Kidney epithelial cell (primary cell): ENCODE results near the gene KRT80. TPM values are rescaled to one million over a fixed set of nuclear protein-coding genes. Genes with fewer than 3 reads are reported as not detected.

ENCODE experiments used
- DNase-seq: peaks from one replicate; pipeline ENCODE4 v3.0.0-alpha.2; 2010; ENCODE audit warnings: low read depth
- H3K27me3 ChIP-seq: 2 replicates; pipeline ENCODE4 v1.6.0; 2011; ENCODE audit warnings: low read length; ENCODE audit not compliant: control insufficient read depth, insufficient read depth
- H3K36me3 ChIP-seq: 2 replicates; pipeline ENCODE4 v1.5.1; 2011; ENCODE audit warnings: low read length; ENCODE audit not compliant: control insufficient read depth, insufficient read depth
- H3K4me3 ChIP-seq: 2 replicates; pipeline ENCODE4 v1.5.1; 2011; ENCODE audit warnings: low read depth, mild to moderate bottlenecking, control low read depth, low read length
- total RNA-seq: library from RNA; depleted of rRNA; stranded (reverse); fragments of >200 nt; gene quantifications from 2 replicates; pipeline ENCODE4 v1.2.3, GENCODE V29; 2015
- TF ChIP-seq, protein P1 (sequence below): IDR thresholded peaks from 2 replicates; pipeline ENCODE4 v1.5.1; 2011; ENCODE audit warnings: mild to moderate bottlenecking, moderate library complexity, low read length, control low read depth, inconsistent platforms; ENCODE audit not compliant: insufficient read depth, poor library complexity, severe bottlenecking

The KRT80 gene
- total RNA-seq, 1 donor from 2014 or later = 19.4 TPM

DNA sequence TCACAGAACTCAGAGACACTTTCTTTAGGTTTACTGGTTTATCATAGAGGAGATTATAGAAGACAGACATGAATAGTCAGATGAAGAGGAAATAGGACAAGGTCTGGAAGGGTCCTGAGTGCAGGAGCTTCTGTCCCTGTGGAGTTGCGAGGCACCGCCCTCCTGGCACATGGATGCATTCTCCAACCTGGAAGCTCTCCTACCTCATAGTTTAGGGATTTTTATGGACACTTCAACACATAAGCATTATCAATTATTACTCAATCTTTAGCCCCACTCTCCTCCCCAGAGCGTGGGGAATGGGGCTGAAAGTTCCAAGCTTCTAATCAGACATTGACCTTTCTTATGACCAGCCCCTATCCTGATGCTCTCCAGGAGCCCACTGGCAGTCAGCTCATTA is 28.7 kb upstream of the KRT80 start:
- Histone ChIP-seq H3K36me3 (no peaks in the 10 kb centered on the region), H3K4me3 (no peak overlapping the region), H3K27me3 (no peaks in the 10 kb centered on the region)
- TF ChIP-seq, protein P1, sequence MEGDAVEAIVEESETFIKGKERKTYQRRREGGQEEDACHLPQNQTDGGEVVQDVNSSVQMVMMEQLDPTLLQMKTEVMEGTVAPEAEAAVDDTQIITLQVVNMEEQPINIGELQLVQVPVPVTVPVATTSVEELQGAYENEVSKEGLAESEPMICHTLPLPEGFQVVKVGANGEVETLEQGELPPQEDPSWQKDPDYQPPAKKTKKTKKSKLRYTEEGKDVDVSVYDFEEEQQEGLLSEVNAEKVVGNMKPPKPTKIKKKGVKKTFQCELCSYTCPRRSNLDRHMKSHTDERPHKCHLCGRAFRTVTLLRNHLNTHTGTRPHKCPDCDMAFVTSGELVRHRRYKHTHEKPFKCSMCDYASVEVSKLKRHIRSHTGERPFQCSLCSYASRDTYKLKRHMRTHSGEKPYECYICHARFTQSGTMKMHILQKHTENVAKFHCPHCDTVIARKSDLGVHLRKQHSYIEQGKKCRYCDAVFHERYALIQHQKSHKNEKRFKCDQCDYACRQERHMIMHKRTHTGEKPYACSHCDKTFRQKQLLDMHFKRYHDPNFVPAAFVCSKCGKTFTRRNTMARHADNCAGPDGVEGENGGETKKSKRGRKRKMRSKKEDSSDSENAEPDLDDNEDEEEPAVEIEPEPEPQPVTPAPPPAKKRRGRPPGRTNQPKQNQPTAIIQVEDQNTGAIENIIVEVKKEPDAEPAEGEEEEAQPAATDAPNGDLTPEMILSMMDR = no peak
- no peak for DNase-seq

DNA sequence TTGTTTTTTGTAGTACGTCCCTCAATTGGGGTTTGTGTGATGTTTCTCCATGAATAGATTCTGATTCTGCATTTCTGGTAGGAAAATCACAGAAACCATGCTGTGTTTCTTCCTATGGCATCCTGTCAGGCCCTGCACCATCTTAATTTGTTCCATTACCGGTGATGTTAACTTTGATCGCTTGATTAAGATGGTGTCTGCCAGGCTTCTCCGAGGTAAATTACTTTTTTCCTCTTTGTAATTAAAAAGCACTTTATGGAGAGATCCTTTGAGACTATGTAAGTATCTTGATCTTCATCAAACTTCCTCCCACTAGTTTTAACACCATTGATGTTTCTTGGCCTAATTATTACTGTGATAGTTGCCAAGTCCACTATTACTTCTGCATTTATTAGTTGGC is 26.2 kb upstream of the KRT80 start:
- no peaks in the 10 kb centered on the region for H3K36me3 ChIP-seq
- no peaks in the 10 kb centered on the region for H3K27me3 ChIP-seq
- no peak for DNase-seq
- TF ChIP-seq, protein P1 = no peak
- no peak overlapping the region for H3K4me3 ChIP-seq

DNA sequence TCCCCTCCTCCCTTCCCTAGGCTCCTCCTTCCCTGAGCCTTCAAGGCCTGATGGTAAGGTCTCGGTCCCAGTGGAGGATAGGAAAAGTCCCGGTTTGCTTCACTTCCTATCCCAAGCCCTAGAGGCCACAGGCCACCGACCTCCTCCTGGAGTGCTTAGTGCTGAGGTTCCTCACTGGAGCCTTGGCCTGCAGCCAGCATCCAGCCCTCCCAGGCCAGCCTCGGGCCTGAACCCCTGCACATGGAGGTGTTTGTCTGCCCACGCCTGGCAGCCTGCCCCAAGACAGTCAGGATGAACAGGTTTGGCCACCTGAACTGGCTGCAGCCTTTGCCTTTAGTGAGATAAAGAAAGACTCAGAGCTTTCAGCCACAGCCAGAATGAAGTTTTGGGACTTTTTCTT is 25.4 kb upstream of the KRT80 start:
- H3K4me3 ChIP-seq = no peak overlapping the region
- TF ChIP-seq, protein P1 = no peak
- DNase-seq = no peak
- H3K36me3 ChIP-seq = no peaks in the 10 kb centered on the region
- no peaks in the 10 kb centered on the region for H3K27me3 ChIP-seq

DNA sequence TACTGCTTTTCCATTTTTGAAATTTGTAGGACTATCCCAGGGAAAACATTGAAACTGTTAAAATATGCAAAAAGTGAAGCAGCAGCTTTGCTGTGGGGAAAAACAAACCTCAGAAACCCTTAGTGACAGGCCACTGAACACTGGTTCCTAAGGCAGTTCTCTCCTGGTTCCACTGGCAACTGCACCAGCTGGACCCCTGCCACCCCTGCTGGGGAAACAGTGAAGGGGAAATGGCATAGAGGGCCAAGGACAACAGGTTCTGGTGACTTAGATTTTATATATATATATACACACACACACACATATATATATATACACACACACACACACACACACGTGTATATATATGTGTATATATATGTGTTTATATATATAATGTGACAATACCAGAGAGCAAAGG is 25.0 kb upstream of the KRT80 start:
- DNase-seq = no peak
- no peak overlapping the region for H3K4me3 ChIP-seq
- H3K27me3 ChIP-seq = no peaks in the 10 kb centered on the region
- no peaks in the 10 kb centered on the region for H3K36me3 ChIP-seq
- TF ChIP-seq, protein P1 = no peak

DNA sequence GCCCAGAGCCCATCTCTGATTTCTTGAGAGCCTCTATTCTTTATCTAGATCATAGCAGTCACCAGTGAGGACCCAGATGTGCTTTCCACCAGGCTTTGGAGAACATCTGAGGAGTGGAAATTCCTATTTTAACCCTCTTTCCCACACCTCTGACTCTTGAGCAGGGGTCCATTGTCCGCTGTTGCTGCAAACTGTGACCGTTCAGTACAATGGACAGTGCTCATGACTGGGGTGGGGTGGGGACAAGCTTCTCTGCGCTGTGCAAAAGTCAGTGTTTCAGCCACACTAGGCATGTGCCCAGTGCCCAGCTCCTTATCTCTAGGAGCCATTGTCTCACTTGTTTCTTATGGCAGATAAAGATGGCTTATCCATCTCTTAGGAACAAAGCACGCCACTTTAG is 24.3 kb upstream of the KRT80 start:
- TF ChIP-seq, protein P1 = no peak
- Histone ChIP-seq H3K27me3 (no peaks in the 10 kb centered on the region), H3K4me3 (no peak overlapping the region), H3K36me3 (no peaks in the 10 kb centered on the region)
- DNase-seq = no peak

DNA sequence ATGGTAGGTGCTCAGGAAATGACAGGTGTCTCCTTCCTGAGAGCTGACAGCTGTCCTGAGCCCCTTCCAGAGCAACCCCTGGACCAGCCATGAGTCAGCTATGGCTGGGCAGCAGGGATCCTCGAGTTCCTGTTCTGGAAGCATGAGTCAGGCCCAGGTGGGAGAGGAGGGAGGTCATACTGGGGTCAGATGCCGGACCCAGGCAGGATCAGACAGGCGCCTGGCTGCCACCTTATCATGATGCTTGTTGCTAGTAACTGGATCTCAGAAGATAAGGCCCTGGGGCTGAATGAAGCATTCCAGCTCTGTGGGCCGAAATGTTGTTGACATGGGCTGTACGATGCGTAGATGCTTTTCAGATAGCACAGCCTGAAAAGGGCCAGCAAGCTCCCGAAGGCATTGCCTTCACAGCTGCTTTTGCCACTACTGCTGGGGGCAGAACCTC is 23.8 kb upstream of the KRT80 start:
- H3K4me3 ChIP-seq = no peak overlapping the region
- TF ChIP-seq, protein P1 = no peak
- H3K36me3 ChIP-seq = no peaks in the 10 kb centered on the region
- H3K27me3 ChIP-seq = no peaks in the 10 kb centered on the region
- peak; percentile 70 for DNase-seq
